Activated CD8-positive, alpha-beta memory T cell treated with anti-CD3 and anti-CD28 coated beads for 1 hour (primary cell): ENCODE results near the gene KCNK18.

ENCODE experiments used
- DNase-seq, 2 donors: peaks; one replicate each; pipeline ENCODE4 v3.0.0-alpha.2; 2020; ENCODE audit warnings: low read depth in 1 of 2; ENCODE audit errors: extremely low read depth in 1 of 2

The KCNK18 gene

DNA sequence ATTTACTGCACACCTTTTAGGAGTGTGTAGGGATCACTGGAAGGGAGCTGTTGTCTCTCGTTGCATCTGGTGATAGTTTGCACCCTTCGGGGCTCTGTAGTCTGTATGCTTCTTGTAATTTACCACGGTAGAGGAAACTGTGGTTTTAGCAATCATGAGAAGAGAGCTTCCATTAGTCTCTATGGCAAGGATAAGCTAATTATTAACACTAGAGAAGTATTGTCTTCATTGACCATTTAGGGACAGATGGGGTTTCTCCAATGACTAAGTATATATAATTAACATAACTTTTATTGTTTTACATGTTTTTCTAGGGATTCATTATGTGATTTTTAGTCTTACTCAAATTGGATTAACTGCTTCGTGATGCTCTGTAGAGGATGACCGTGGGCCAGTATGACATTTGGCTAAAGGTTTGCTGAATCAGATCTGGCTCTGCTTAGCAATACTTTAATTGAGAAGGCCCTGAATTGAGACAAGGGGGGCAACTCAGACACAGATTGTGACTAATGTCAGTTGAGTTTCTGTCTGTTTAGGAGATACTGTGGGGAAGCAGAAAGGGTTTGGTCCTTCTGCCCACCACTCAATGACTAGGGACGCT, 52.3 kb downstream of the KCNK18 start:
- DNase-seq, result no peak

- DNase-seq, result no peak
These were observed 53.1 kb downstream of the KCNK18 start for GRCh38 chr10:117250411-117250810.

DNA sequence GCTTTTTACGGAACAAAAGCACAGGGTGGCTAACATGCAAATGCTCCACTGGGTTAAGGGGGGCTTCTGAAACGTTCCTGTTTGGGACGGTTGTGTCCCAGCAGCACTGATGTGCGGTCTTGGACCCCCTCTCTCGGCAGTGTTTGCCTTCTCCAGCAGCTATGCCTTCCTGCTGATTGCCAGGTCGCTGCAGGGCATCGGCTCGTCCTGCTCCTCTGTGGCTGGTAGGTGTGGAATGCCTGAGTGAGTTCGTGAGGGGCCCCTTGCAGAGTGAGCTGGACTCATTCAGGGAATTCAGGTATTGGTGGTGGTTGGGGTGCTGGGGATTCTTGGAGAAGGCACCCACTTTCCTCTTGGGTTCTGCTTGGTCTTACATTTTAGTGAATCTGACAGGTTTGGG, 56.6 kb downstream of the KCNK18 start:
- DNase-seq, result no peak

GRCh38 chr10:117254338-117254737, 57.0 kb downstream of the KCNK18 start:
- no peak for DNase-seq

- DNase-seq, result no peak
These were observed 57.8 kb downstream of the KCNK18 start for GRCh38 chr10:117254774-117255735.

- no peak for DNase-seq
These were observed 58.7 kb downstream of the KCNK18 start for GRCh38 chr10:117255835-117256460.

GRCh38 chr10:117256910-117257309, 59.6 kb downstream of the KCNK18 start:
- DNase-seq, result no peak

- no peak for DNase-seq
These were observed 60.4 kb downstream of the KCNK18 start for GRCh38 chr10:117257721-117258120.

DNA sequence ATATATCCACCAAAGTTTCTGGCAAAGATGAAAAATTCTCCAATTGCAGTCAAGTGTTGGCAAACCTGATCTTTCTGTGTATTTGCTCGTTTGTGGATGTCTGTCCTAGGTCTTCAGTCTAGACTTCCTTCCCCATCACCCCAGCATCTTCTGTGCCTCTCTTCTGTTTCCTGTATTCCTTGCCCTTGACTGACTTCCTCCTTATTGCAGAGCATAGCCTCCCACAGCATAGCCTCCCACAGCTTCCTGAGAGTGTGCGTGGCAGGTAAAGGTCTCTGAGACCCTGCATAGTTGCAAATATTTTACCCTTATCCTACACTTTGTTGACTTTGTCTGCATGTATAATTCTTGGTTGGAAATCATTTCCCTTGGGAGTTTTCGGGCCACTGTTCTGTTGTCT, 62.0 kb downstream of the KCNK18 start:
- no peak for DNase-seq
